ENCODE results near the gene MAP2K6. TPM values are rescaled to one million over a fixed set of nuclear protein-coding genes. Genes with fewer than 3 reads are reported as not detected.

Gene MAP2K6
- total and polyA plus RNA-seq, 11 donors, result 0.61 to 5.1 (median 1.4) TPM

GRCh38 chr17:69410671-69411070, 3.8 kb upstream of the MAP2K6 start:
- no peak overlapping the region for H3K4me3 ChIP-seq
- no peaks in the 10 kb centered on the region for H3K9me3 ChIP-seq
- no peaks in the 10 kb centered on the region for H3K27me3 ChIP-seq
- WGBS, 4 donors, result 88 to 94% (median 93%) methylated on average over 2 of the region's 2 CpGs
- no peak for ATAC-seq
- no peak overlapping the region for H3K27ac ChIP-seq
- H3K4me1 ChIP-seq, result peaks cover 0 to 14% (median 4%) of the 10 kb centered on the region in 12 donors
- TF ChIP-seq POLR2A (IDR thresholded peaks at IDR 0.05) (no peak), CTCF (IDR thresholded peaks at IDR 0.05) (no peak)
- intact Hi-C loops (cut with DNase I), result loop anchor here in 3 of 10 donors (10.0 kb wide), 4 partner anchors 54 to 114 kb away; no protein-coding TSS in a partner anchor
- DNase-seq, result no peak
- H3K36me3 ChIP-seq, result no peaks in the 10 kb centered on the region

DNA sequence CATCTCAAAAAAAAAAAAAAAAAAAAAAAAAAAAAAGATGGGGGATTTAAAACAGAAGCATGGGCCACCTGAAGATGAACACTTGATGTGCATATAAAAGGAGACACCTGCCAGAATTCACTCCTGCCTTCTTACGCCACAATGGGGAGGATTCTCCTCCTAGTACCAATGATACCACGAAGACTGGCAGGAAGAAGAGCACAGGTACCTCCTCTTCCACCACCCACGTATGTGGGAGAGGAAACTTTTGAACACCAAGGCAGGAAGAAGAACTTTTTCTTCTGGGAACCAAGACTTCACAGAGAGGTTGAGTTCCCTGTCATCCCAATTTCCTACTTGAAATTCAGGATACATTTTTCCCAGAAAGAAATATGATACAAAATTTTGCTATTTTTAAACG, 2.7 kb upstream of the MAP2K6 start:
- no peaks in the 10 kb centered on the region for H3K36me3 ChIP-seq
- intact Hi-C loops (cut with DNase I), result loop anchor here in 3 of 10 donors (10.0 kb wide), 4 partner anchors 53 to 113 kb away; no protein-coding TSS in a partner anchor
- H3K4me1 ChIP-seq, result peaks cover 0 to 21% (median 11%) of the 10 kb centered on the region in 12 donors
- no peak overlapping the region for H3K4me3 ChIP-seq
- no peaks in the 10 kb centered on the region for H3K9me3 ChIP-seq
- H3K27ac ChIP-seq, result no peak overlapping the region
- ATAC-seq (no peak), DNase-seq (no peak)
- WGBS, 4 donors, result 69 to 79% (median 74%) methylated on average over 4 of the region's 4 CpGs
- TF ChIP-seq CTCF (IDR thresholded peaks at IDR 0.05), result no peak
- no peak for TF ChIP-seq POLR2A (IDR thresholded peaks at IDR 0.05)
- no peaks in the 10 kb centered on the region for H3K27me3 ChIP-seq

GRCh38 chr17:69412251-69412671, 2.2 kb upstream of the MAP2K6 start:
- intact Hi-C loops (cut with DNase I), result loop anchor here in 3 of 10 donors (10.0 kb wide), 4 partner anchors 53 to 113 kb away; no protein-coding TSS in a partner anchor
- Histone ChIP-seq H3K27ac (no peak overlapping the region), H3K4me3 (no peak overlapping the region), H3K36me3 (no peaks in the 10 kb centered on the region), H3K4me1 (peaks cover 0 to 23% (median 11%) of the 10 kb centered on the region in 12 donors), H3K9me3 (no peaks in the 10 kb centered on the region), H3K27me3 (no peaks in the 10 kb centered on the region)
- WGBS, 4 donors, result 82 to 89% (median 84%) methylated on average over 4 of the region's 4 CpGs
- DNase-seq, result no peak
- TF ChIP-seq CTCF (IDR thresholded peaks at IDR 0.05), result no peak
- TF ChIP-seq POLR2A (IDR thresholded peaks at IDR 0.05), result no peak
- ATAC-seq, result no peak

GRCh38 chr17:69415431-69415830, 934 bp downstream of the MAP2K6 start:
- DNase-seq (no peak), ATAC-seq (no peak)
- Histone ChIP-seq H3K9me3 (no peaks in the 10 kb centered on the region), H3K27ac (peak overlapping the region in 3 of 12 donors; percentile 8 to 62 (median 43)), H3K4me1 (peaks cover 0 to 35% (median 15%) of the 10 kb centered on the region in 12 donors), H3K4me3 (peak overlapping the region in 11 of 12 donors; percentile 12 to 75 (median 60)), H3K36me3 (no peaks in the 10 kb centered on the region), H3K27me3 (no peaks in the 10 kb centered on the region)
- intact Hi-C loops (cut with DNase I), result loop anchor here in 3 of 10 donors (5.0 to 10.0 kb wide), 5 partner anchors 49 to 109 kb away; no protein-coding TSS in a partner anchor
- 10 to 22% (median 16%) methylated on average over 6 of the region's 6 CpGs for WGBS, 4 donors
- TF ChIP-seq POLR2A (IDR thresholded peaks at IDR 0.05) (no peak), CTCF (IDR thresholded peaks at IDR 0.05) (no peak)

Data from heart left ventricle (tissue), 16 donors.